Activated CD8-positive, alpha-beta memory T cell treated with anti-CD3 and anti-CD28 coated beads, Interleukin-2, amount 50 U/mL, for 1 hour (primary cell): Measurements from ENCODE around the gene JPH2.
"Not testable (repeated sequence)": the region's sequence is repeated elsewhere in the genome, so short reads cannot be mapped to it uniquely, and the experiment has no call there.

Experiments used
- DNase-seq: peaks from one replicate; pipeline ENCODE4 v3.0.0-alpha.2; 2020; ENCODE audit errors: extremely low read depth

JPH2 gene

DNA sequence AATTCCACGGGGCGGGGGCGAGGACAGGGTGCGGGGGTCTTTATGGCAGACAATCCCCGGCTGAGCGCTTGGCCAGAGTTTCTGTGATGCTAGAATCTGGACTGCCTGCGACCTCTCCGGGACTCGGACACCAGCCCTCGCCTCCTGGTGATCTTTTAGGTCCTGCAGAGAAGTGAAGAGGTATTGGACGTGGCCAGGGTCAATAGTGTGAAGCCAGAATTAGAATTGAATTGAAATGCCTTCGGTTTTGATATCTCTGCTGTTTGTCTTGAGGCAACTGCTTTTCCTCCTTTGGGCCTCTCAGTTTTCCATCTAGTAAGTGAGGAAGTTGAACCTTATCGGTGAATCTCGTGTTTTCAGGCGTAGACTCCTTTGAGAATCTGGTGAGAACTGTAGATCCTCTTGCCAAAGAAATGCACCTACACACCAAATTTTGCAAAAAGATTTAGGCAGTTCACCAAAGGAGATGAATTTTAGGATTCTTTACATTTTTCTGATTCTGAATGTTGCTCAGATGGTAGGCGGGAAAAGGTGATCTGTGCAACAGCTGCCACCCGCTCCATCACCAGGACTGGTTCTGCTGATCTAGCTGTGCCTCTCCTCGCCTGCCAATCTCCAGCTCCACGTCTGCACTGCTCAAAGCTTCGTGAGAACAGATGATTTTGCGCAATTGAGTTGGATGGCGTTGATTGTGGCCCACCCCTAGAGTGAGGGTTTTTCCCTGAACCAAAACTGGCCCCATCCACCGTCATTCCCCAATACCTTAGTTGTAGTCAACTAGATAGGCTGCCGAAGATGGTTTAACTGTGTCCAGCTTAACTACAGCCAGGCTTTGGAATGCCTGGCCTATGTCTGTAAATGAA is 24.4 kb upstream of the JPH2 start:
- no peak for DNase-seq

DNA sequence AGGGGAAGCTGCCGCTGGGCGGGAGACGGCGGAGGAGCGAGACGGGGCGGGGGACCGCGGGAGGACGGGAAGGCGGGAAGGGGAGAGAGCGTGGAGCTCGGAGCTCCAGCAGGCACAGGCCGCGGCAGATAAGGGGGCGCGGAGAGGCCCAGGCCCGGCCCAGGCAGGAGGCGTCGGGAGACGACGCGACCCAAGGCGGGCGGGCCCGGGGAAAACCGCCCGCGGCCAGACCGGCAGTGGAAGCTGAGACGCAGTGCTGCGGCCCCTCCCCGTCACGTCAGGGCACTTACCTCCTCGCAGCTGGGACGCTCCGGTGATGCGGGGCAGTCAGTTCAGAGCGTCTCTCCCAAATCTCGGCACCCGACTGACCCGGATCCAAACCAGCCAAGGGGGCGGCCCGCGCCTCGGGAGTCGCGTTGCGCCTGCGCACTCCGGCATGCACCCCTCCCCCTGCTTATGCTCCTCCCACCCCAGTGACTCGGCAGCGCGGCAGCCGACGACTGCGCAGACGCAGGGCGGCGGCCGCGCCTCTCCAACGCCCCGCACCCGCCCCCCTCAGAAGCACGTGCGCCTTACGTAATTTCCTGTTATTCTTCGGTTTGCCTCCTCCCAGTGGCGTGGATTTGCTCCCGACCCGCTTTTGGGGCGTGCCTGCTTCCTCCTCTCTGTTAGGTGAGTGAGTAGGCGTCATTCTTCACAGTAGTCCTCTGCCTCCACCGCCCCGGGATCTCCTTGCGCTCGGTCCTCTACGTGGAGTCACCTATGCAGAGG is 23.6 kb upstream of the JPH2 start, which contains the start of gene OSER1:
TSS of gene OSER1 (minus strand) at position 366 of the 771 bp plus-strand sequence. CDS start 3,814 bp downstream, outside the sequence.
- DNase-seq = peak; percentile 96

DNA sequence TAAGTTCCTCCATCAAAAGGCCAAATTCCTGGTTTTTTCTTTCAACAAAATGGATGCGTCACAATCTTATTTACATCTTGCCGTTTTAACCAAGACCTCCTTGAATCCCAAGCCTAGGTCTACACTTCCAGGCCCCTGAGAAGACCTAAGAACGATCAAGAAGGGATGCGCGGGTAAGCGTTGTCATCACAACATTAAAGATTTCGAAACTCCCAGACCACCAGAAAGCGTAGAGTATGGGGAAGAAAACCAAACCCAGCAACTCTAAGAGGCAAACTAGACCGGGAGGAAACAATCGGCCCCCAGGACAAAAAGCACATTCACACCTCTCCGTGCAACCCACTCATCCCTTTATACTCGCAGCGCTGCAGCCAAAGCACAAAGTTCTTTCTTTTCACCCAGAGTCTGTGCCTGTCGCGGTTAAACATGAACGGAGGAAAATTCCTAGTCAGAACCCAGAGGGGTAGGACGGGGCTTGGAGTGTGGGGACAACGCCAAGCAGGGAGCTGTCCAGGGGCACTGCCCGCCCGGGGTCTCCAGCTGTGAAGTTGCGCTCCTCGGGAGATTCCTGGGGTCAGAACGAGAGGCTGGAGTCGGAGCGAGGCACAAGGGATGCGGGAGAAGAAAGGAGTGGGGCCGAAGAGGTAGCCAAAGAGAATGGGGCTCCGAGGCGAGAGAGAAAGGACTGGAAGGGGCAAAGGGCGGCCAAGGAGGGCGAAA is 22.9 kb upstream of the JPH2 start:
- DNase-seq = no peak

DNA sequence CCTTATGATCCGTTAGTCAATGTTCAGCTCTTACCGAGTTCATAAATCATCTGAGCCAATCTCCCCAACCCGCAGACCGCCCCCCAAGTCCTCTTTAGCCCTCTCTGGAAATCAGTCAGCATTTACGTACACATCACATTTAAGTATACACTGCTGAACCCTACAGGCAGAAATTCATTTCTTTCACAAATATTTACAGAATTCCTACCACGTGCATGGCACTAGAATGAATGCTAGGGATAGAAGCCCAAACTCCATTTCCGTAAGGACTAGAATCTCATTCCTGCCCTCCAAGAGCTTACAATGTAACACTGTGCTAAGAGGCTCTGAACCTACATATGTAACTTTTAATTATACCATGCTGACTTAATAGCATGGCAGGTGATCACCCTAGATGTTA is 21.8 kb upstream of the JPH2 start:
- no peak for DNase-seq

DNA sequence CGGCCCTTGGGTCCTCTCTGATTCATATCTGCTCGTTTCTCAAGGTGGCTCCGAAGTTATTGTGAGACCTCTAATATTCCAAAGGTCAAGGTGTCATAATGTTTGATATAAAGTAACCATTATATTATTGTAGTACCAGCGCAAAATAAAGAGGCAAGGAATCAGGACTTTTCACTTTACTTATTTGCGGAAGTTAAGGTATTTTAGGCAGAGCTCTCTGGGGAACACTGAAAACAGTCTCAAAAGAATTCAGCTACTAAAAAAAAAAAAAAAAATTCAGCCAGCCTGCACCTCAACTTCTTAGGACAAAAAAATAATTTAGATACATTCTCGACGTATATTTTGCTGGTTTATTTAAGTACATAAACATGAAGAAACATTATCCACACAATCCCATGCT is 21.2 kb upstream of the JPH2 start:
- no peak for DNase-seq

DNA sequence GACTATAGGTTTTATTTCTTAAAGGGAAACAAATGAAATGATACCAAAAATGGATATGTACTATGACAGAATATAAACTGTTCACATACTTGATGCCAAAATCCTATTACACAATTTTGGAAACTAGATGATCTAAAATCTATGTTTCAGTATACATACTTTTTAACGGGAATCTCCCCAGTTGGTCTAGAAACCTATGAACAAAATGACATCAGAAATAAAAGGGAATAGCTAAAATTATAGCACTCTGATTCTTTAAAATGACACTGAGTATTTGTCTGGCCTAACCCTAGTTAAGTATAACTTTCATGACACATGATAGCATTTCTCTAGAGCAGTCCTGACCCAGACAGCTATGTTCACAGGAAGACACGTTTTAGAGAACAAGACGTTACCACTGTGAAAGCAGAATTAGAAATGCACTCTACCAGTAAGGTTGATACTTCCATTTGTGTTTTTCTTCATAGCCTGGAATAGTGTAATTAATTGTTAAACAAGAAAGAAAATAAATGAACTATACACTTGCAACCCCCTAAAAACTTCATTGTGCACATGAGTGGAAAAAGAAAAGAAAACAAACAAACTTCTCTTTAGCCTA is 20.2 kb upstream of the JPH2 start:
- no peak for DNase-seq

DNA sequence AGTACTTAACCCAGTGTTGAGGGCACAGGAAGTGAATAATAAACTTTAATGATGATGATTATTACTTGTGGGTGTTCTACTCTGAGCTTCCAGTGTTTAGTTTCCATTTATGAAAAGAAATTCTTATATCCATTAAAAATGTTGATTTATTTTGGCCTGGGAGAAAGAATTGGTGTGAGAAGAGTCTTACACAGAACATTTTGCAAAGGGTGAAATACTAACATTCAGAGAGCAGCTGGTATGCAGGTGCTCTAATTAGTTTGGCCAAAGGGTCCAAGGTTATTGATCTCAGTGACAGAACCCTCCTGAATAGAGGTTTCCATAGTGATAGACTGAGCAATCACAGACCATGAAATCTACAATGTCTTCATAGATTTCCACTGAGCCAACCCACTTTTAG is 19.1 kb upstream of the JPH2 start:
- no peak for DNase-seq

DNA sequence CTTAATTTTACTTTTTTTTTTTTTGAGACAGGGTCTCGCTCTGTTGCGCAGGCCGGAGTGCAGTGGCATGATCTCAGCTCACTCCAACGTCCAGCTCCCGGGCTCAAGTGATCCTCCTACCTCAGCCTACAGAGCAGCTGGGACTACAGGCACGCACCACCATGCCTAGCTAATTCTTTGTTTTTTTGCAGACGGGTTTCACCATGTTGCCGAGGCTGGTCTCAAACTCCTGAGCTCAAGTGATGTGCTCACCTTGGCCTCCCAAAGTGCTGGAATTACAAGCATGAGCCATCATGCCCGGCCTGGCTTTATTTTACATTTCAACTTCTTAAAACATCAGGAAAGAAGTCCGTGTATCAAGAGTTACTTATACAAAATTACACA is 17.8 kb upstream of the JPH2 start:
- DNase-seq = no peak

DNA sequence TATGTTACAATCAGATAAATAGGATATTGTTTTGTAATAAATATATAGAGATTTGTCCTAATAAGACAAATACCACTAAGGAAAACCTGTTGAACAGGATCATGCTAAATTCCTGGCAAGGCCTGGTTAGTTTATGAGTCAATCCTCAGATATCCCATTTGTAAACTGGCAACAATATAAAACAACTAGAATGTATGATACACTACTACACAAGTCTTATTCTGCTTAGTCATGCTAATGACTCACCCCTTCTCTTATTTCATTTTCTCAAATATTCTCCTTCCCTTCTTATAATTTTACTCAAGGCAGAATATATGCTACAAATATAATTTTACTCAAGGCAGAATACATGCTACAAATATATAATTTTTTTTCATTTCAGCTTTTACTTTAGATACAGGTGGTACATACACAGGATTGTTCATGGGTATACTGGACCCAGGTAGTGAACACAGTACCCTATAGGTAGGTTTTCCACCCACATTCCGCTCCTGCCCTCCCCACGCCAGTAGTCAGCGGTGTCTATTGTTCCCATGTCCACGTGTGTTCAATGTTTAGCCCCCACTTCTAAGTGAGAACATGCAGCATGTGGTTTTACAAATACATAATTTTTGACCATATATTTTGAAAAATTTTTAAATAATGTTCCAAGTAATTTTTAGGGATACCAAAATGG is 17.3 kb upstream of the JPH2 start:
- DNase-seq = no peak

DNA sequence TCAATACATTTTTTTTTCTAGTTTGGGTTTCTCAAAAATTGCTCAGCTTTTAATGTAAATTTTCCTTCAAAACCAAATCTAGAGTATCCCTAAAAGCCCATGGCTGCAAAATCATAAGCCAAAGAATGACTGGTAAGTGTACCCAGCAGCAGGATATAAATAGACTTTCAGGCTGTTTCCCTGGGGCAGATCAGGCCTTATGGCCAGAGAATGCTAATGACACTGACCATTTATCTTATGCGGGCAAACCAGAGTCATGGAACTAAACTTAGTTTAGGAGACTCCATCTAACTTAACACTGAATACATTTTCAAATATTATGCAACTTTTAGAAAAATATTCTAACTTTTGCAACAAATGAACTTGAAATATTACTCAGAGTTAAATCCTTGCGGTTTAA is 16.2 kb upstream of the JPH2 start:
- no peak for DNase-seq

DNA sequence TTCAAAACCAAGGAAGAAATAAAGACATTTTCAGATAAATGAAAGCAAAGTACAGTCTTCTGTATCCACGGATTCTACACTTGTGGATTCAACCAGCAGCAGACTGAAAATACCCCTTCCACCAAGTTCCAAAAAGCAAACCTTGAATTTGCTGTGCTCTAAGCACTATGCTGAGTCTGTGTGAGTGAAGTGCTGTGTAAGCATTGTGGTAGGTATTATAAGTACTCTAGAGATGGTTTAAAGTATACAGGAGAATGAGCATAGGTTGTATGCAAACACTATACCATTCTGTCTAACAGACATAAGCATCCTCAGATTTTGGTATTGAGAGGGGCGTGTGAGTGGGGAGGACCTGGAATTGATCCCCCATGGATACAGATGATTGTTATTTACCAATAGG is 14.0 kb upstream of the JPH2 start:
- DNase-seq = no peak

DNA sequence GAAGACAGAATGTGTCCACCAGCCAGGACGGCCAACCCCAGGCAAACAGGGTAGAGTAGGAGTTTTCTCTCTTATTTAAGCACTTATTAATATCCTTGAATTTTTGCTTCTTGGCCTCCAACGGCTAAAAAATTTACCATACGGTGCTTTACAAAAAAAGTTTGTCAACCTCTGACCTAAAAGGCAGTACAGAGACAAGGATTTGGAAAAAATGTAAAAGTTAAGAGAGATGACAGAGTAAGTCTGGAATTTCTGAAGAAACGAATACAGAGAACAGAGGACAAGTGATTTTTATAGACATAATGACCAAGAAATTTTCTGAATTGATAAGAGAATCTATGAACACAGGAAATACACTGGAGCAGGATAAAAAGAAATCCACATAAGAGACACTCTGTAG is 13.4 kb upstream of the JPH2 start:
- no peak for DNase-seq

DNA sequence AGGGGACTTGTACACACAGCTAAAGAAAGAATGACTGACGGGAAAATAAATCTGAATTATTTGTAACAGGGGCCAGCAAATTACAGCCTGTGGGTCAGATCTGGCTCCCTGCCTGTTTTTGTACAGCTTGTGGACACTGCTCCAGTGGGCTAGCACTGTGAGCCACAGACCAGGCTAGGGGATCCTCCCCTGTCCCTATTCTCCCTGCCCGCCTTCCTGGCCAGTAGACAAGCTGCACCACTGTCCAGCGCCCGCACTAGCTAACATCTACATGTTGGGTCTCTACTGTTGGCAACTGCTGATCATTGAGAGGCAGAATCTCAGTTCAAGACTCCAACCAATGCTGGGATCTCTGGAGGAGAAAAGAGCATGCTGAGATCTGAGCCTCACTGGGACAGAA is 12.9 kb upstream of the JPH2 start:
- no peak for DNase-seq

DNA sequence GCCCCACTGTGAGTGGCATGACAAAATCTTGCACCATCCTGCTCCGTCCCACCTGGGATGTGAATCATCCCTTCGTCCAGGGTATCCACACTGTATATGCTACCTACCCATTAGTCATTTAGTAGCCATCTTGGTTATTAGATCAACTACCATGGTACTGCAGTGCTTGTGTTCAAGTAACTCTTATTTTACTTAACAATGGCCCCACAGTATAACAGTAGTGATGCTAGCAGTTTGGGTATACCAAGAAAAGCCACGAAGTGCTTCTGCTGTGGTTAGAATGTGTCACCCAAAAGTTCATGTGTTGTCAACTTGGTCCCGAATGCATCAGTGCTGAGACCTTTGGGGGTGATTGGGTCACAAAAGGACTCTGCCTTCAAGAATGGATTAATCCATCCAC is 11.9 kb upstream of the JPH2 start:
- DNase-seq = no peak

DNA sequence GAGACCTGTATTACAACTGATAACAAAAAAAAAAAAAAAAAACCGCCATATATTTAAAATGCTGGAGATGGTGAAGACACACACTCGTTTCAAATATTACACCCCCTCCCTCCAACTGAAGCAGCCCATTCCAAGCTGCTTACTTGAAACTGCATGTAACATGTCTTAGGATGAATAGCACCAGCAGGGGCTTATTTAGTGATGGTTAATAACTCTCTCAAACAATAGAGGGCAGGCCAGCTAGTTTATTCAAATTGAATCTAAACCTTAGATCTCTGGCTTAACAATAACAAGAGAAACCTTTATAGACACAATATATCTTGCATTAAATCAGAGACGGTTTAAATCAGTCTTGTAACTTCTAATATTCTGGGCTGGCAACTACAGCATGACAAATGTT is 9.3 kb upstream of the JPH2 start:
- no peak for DNase-seq

DNA sequence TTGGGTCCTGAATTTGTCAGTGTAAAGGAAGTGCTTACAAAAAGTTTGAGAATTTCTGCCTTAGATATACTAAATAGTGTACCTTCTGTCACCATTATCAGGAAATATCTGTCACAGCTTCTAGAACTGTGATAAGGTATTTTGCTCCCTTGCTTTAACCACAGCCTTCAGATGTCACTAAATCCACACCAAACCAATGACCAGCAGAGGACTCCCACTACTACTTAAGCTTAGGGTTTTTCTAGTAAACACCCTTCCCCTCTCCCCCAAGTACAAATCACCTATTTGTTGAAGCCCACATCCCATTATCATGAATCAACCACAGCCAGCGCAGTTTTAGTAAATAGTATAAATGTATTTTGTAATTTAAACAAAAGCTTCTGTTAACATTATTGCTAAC is 8.6 kb upstream of the JPH2 start:
- no peak for DNase-seq

DNA sequence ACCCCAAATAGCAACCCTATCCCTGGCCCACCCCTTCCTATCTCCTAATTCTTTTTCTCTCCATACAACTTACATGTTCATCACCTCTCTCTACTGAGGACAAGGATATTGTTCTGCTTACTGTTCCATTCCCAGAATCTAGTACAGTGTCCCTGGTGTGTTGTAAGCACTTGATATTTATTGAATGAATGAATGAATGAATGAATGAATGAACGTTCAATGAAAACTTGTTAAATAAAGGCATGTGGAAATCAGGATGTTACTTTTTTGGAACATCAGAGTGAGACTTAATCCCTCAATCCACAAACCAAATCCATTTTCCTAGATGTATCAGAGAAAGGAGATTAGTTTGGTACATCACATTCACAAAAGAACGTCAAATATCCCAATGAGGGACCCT is 6.8 kb upstream of the JPH2 start:
- DNase-seq = no peak

DNA sequence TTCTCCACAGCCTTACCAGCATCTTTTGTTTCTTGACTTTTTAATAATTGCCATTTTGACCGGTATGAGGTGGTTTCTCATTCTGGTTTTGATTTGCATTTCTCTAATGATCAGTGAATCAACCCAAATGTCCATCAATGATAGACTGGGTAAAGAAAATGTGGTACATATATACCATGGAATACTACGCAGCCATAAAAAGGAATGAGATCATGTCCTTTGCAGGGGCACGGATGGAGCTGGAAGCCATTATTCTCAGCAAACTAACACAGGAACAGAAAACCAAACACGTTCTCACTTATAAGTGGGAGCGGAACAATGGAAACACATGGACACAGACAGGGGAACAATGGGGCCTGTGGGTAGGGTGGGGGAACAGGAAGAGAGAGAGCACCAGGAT is 4.7 kb upstream of the JPH2 start:
- DNase-seq = not testable (repeated sequence)

DNA sequence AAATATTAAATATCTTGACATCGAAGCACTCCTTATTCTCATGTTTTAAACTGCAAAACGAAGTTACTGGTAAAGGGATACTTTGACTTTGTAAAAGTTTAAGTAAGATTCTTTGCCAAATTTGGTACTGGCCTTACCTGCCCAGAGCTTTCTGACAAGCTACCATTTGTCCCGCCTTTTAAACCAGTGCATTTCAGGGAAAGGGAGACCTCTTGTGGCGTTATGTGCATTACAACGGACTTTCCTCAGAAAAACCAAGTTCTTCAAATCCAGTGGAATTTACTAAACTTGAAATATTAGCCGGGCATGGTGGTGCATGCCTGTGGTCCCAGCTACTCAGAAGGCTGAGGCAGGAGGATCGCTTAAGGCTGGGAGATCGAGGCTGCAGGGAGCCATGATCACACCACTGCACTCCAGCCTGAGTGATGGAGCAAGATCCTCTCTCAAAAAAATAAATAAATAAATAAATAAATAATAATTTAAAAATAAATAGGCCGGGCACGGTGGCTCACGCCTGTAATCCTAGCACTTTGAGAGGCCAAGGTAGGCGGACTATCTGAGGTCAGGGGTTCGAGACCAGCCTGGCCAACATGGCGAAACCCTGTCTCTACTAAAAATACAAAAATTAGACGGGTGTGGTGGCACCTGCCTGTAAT is 3.3 kb upstream of the JPH2 start:
- peak; percentile 11 for DNase-seq

DNA sequence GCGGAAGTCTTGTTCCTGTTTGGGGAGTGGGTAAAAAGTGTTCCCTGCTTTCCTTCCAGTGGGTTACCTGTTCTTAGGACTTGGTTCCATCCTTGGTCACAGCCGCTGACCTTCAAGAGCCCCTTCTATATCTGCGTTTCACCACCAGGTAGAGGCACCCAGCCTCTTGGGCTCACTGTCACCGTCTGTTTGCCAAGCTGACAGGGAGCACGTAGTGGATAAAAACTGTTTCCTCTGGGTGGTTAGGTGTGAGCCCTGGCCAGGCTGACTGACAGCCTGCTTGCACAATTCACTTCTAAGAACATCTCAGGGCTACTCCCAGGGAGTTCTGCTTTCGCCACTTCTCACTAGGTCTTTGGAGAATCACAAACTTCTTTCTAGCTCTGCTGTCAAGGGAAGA is 1.8 kb upstream of the JPH2 start:
- no peak for DNase-seq
